HEK293 (cell line): ENCODE data around the gene SLC35A4.

Source experiments
- TCF7L2 ChIP-seq: IDR thresholded peaks from 2 replicates; pipeline ENCODE4 v1.6.1; 2011; ENCODE audit warnings: low read depth, mild to moderate bottlenecking, inconsistent platforms, low read length, moderate library complexity, borderline replicate concordance
- ZNF292 ChIP-seq: fragments of 450-650 bp; formaldehyde crosslinking; IDR thresholded peaks from 2 replicates; pipeline ENCODE4 v1.5.1; 2016; ENCODE audit warnings: low read depth, missing biosample characterization, missing genetic modification characterization, borderline replicate concordance
- ZNF335 ChIP-seq: fragments of 450-650 bp; formaldehyde crosslinking; conservative IDR thresholded peaks from 2 replicates; pipeline ENCODE4 v1.5.1; 2016; ENCODE audit warnings: missing biosample characterization, missing genetic modification characterization
- ZNF362 ChIP-seq: fragments of 450-650 bp; formaldehyde crosslinking; IDR thresholded peaks from 2 replicates; pipeline ENCODE4 v1.5.1; 2016; ENCODE audit warnings: missing biosample characterization, missing genetic modification characterization
- ZNF416 ChIP-seq: fragments of 450-650 bp; formaldehyde crosslinking; IDR thresholded peaks from 2 replicates; pipeline ENCODE4 v1.5.1; 2016; ENCODE audit warnings: missing biosample characterization, missing genetic modification characterization
- TF ChIP-seq, protein P1 (sequence below): fragments of 450-650 bp; formaldehyde crosslinking; IDR thresholded peaks from 2 replicates; pipeline ENCODE4 v1.5.1; 2016; ENCODE audit warnings: missing biosample characterization, missing genetic modification characterization
- TF ChIP-seq, protein P2 (sequence below): fragments of 450-650 bp; formaldehyde crosslinking; IDR thresholded peaks from 2 replicates; pipeline ENCODE4 v1.5.1; 2016; ENCODE audit warnings: missing biosample characterization, missing genetic modification characterization

DNA sequence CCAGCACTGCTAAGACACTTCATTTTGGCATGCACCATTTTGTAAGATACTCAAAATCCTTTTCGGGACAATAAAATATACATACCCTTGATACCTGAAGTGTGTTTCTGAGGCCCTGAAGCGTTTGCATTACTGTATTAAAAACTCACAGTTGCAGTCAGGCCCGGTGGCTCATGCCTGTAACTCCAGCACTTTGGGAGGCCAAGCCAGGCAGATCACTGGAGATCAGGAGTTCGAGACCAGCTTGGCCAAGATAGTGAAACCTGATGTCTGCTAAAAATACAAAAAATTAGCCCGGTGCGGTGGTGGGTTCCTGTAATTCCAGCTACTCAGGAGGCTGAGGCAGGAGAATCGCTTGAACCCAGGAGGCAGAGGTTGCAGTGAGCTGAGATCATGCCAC is 19.6 kb upstream of the SLC35A4 start:
- TF ChIP-seq, protein P1, sequence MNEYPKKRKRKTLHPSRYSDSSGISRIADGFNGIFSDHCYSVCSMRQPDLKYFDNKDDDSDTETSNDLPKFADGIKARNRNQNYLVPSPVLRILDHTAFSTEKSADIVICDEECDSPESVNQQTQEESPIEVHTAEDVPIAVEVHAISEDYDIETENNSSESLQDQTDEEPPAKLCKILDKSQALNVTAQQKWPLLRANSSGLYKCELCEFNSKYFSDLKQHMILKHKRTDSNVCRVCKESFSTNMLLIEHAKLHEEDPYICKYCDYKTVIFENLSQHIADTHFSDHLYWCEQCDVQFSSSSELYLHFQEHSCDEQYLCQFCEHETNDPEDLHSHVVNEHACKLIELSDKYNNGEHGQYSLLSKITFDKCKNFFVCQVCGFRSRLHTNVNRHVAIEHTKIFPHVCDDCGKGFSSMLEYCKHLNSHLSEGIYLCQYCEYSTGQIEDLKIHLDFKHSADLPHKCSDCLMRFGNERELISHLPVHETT (tag by site-specific recombination): no peak
- TF ChIP-seq ZNF362 (tag by site-specific recombination) (no peak), ZNF335 (tag by site-specific recombination) (no peak), ZNF292 (tag by site-specific recombination) (no peak), ZNF416 (tag by site-specific recombination) (no peak), TCF7L2 (no peak)
- TF ChIP-seq, protein P2, sequence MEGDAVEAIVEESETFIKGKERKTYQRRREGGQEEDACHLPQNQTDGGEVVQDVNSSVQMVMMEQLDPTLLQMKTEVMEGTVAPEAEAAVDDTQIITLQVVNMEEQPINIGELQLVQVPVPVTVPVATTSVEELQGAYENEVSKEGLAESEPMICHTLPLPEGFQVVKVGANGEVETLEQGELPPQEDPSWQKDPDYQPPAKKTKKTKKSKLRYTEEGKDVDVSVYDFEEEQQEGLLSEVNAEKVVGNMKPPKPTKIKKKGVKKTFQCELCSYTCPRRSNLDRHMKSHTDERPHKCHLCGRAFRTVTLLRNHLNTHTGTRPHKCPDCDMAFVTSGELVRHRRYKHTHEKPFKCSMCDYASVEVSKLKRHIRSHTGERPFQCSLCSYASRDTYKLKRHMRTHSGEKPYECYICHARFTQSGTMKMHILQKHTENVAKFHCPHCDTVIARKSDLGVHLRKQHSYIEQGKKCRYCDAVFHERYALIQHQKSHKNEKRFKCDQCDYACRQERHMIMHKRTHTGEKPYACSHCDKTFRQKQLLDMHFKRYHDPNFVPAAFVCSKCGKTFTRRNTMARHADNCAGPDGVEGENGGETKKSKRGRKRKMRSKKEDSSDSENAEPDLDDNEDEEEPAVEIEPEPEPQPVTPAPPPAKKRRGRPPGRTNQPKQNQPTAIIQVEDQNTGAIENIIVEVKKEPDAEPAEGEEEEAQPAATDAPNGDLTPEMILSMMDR (tag by site-specific recombination): no peak
